B cell (primary cell): ENCODE data around the gene FBXO34. TPM values are rescaled to one million over a fixed set of nuclear protein-coding genes. Genes with fewer than 3 reads are reported as not detected.

ENCODE experiments used
- ATAC-seq: fragments of 200-7000 bp; cut with Tn5 transposase; one replicate; pipeline ENCODE4 v1.10.0; 2021; ENCODE audit warnings: low read depth, mild to moderate bottlenecking, moderate number of reproducible peaks, moderate library complexity
- CTCF ChIA-PET: fragments of 350-600 bp; sonication (Branson Sonifier 250); formaldehyde crosslinking; loops from one replicate; lab custom pipeline; 2021; ENCODE audit warnings: antibody characterized with exemption, inconsistent platforms; lab: Charles Lee
- POLR2A ChIA-PET: fragments of 350-600 bp; sonication (Branson Sonifier 250); formaldehyde crosslinking; loops from one replicate; lab custom pipeline; 2021; ENCODE audit warnings: antibody characterized with exemption; lab: Charles Lee
- DNase-seq: peaks from one replicate; pipeline ENCODE4 v3.0.0; 2013
- H2AFZ ChIP-seq: 2 replicates; pipeline ENCODE4 v1.6.1; 2012; ENCODE audit warnings: mild to moderate bottlenecking, low read depth, low read length; ENCODE audit not compliant: insufficient read depth, poor library complexity, severe bottlenecking
- H3K27ac ChIP-seq, 2 donors: 1 replicate in 1 of 2; 2 replicates in 1 of 2; pipeline ENCODE4 v1.5.1; 2012 to 2013; ENCODE audit warnings: low read length in 2 of 2, mild to moderate bottlenecking in 2 of 2, moderate library complexity in 1 of 2
- H3K27me3 ChIP-seq, 4 experiments: fragments of 200-600 bp in 1 of 4; sonication (generic) in 1 of 4; replicated peaks in 1 of 4; 1 replicate in 2 of 4; 2 replicates in 2 of 4; pipeline versions ENCODE4 v1.6.1 to v1.7.0; 2013 to 2016; ENCODE audit warnings: low read length in 3 of 4, mild to moderate bottlenecking in 2 of 4, mixed read lengths in 1 of 4, moderate library complexity in 1 of 4; ENCODE audit not compliant: insufficient read depth in 4 of 4, control insufficient read depth in 3 of 4; ENCODE audit errors: control extremely low read depth in 1 of 4
- H3K36me3 ChIP-seq, 2 experiments: replicated peaks in 1 of 2; 1 replicate in 1 of 2; 2 replicates in 1 of 2; pipeline versions ENCODE4 v1.6.1 to v1.7.1; 2013; ENCODE audit warnings: low read length in 1 of 2; ENCODE audit not compliant: insufficient read depth in 2 of 2, control insufficient read depth in 1 of 2; ENCODE audit errors: control extremely low read depth in 1 of 2, extremely low read depth in 1 of 2
- H3K4me1 ChIP-seq, 2 donors: fragments of 200-600 bp in 1 of 2; sonication (generic) in 1 of 2; 1 replicate in 1 of 2; 2 replicates in 1 of 2; pipeline versions ENCODE4 v1.5.1 to v1.6.1; 2013 to 2017; ENCODE audit warnings: low read length in 2 of 2; ENCODE audit not compliant: control insufficient read depth in 2 of 2, insufficient read depth in 2 of 2
- H3K4me2 ChIP-seq: replicated peaks from 2 replicates; pipeline ENCODE3; 2012; ENCODE audit warnings: mild to moderate bottlenecking, low read depth, low read length; ENCODE audit not compliant: poor library complexity, severe bottlenecking
- H3K4me3 ChIP-seq, 5 experiments: fragments of 200-600 bp in 1 of 5; sonication (generic) in 1 of 5; 1 replicate in 3 of 5; 2 replicates in 2 of 5; pipeline versions ENCODE4 v1.5.1 to v1.7.0; 2011 to 2016; ENCODE audit warnings: low read length in 4 of 5, mild to moderate bottlenecking in 4 of 5, low read depth in 2 of 5, control low read depth in 1 of 5, moderate library complexity in 1 of 5; ENCODE audit not compliant: insufficient read depth in 1 of 5; ENCODE audit errors: control extremely low read depth in 1 of 5, extremely low read depth in 1 of 5
- H3K79me2 ChIP-seq: fragments of 200-600 bp; sonication (generic); one replicate; pipeline ENCODE4 v1.6.0; 2016; ENCODE audit warnings: low read length; ENCODE audit not compliant: control insufficient read depth, insufficient read depth
- H3K9ac ChIP-seq: fragments of 200-600 bp; sonication (generic); 2 replicates; pipeline ENCODE4 v1.6.1; 2017; ENCODE audit warnings: mild to moderate bottlenecking, low read length, moderate library complexity
- H3K9me3 ChIP-seq, 3 donors: one replicate each; pipeline versions ENCODE4 v1.6.1 to v1.7.1; 2013; ENCODE audit warnings: low read length in 2 of 3; ENCODE audit not compliant: control insufficient read depth in 2 of 3, insufficient read depth in 1 of 3; ENCODE audit errors: control extremely low read depth in 1 of 3
- H4K20me1 ChIP-seq: 2 replicates; pipeline ENCODE4 v1.6.0; 2012; ENCODE audit warnings: mild to moderate bottlenecking, low read length; ENCODE audit not compliant: insufficient read depth, control insufficient read depth, poor library complexity, severe bottlenecking
- H3K27ac Mint-ChIP-seq: one replicate; pipeline ENCODE4 v1.8.0; 2021; ENCODE audit warnings: mixed read lengths
- H3K27me3 Mint-ChIP-seq: one replicate; pipeline ENCODE4 v1.8.0; 2021; ENCODE audit warnings: mixed read lengths
- H3K4me1 Mint-ChIP-seq: one replicate; pipeline ENCODE4 v1.8.0; 2021; ENCODE audit warnings: mixed read lengths
- H3K4me3 Mint-ChIP-seq: one replicate; pipeline ENCODE4 v1.8.0; 2021; ENCODE audit warnings: mixed read lengths
- H3K9me3 Mint-ChIP-seq: one replicate; pipeline ENCODE4 v1.8.0; 2022; ENCODE audit warnings: mixed read lengths; ENCODE audit not compliant: insufficient read depth
- CTCF ChIP-seq: fragments of 200-600 bp; IDR thresholded peaks from one replicate; pipeline ENCODE4 v1.8.0; 2022; ENCODE audit warnings: antibody characterized with exemption, mild to moderate bottlenecking
- EZH2 ChIP-seq: IDR thresholded peaks from 2 replicates; pipeline ENCODE4 v1.6.1; 2012; ENCODE audit warnings: borderline replicate concordance, low read depth, mild to moderate bottlenecking, moderate library complexity, low read length; ENCODE audit not compliant: insufficient read depth, poor library complexity, severe bottlenecking
- WGBS: methylation state at CpG from one replicate; pipeline ENCODE4 v1.1.5; 2013; ENCODE audit warnings: missing lambda C conversion rate; ENCODE audit not compliant: insufficient coverage; 5-methylcytosine and 5-hydroxymethylcytosine counted together
- intact Hi-C: fragments of 100-400 bp; cut with micrococcal nuclease; formaldehyde crosslinking; loops from one replicate; pipeline ENCODE4 v1.10.0; 2022
- polyA plus RNA-seq: library from polyadenylated mRNA; depleted of rRNA; stranded (reverse); fragments of >200 nt; gene quantifications from 2 replicates; pipeline ENCODE4 v1.2.3, GENCODE V29; 2012
- total RNA-seq, 2 donors: library from RNA; stranded (reverse); fragments of 120-200 nt in 1 of 2; gene quantifications; 1 replicate in 1 of 2; 2 replicates in 1 of 2; pipeline versions ENCODE4 v1.2.3 to v1.2.4, GENCODE V29; 2013 to 2022

The FBXO34 gene
- total and polyA plus RNA-seq, 2 donors (not counting 1 experiment from before 2014, with no cell fraction given): 8.1 to 27.5 TPM

- POLR2A ChIA-PET: no interaction called here
- H3K36me3 ChIP-seq: peaks cover 7 to 13% of the 10 kb centered on the region in 2 experiments
- intact Hi-C loops: no loop called here
- no peak overlapping the region for H3K27ac ChIP-seq
- H3K9me3 Mint-ChIP-seq: peaks cover 7% of the 10 kb centered on the region
- H3K27me3 ChIP-seq: no peaks in the 10 kb centered on the region
- DNase-seq (no peak), ATAC-seq (no peak)
- TF ChIP-seq CTCF: no peak
- TF ChIP-seq EZH2: no peak
- H4K20me1 ChIP-seq: no peaks in the 10 kb centered on the region
- no peak overlapping the region for H2AFZ ChIP-seq
- H3K9ac ChIP-seq: no peak overlapping the region
- CTCF ChIA-PET: no interaction called here
- peaks cover 6% of the 10 kb centered on the region for H3K4me1 Mint-ChIP-seq
- no peaks in the 10 kb centered on the region for H3K4me1 ChIP-seq
- H3K4me2 ChIP-seq: no peak overlapping the region
- H3K4me3 ChIP-seq: no peak overlapping the region
- H3K9me3 ChIP-seq: peaks cover 3 to 25% (median 21%) of the 10 kb centered on the region in 3 donors
- H3K79me2 ChIP-seq: peaks cover 22% of the 10 kb centered on the region
- no CpG with 5 or more reads among the region's 5 CpGs for WGBS
- H3K27me3 Mint-ChIP-seq: no peaks in the 10 kb centered on the region
- H3K27ac Mint-ChIP-seq: no peak overlapping the region
- H3K4me3 Mint-ChIP-seq: no peak overlapping the region
Measured at GRCh38 chr14:55313480-55313879, 42.3 kb downstream of the FBXO34 start.

- no peak overlapping the region for H3K27ac Mint-ChIP-seq
- H3K4me1 Mint-ChIP-seq: peaks cover 8% of the 10 kb centered on the region
- Histone ChIP-seq H3K27ac (no peak overlapping the region), H3K9me3 (peaks cover 3 to 25% (median 21%) of the 10 kb centered on the region in 3 donors), H3K79me2 (peaks cover 25% of the 10 kb centered on the region), H3K4me2 (no peak overlapping the region), H4K20me1 (no peaks in the 10 kb centered on the region), H3K4me1 (no peaks in the 10 kb centered on the region), H3K27me3 (no peaks in the 10 kb centered on the region), H3K36me3 (peaks cover 9 to 13% of the 10 kb centered on the region in 2 experiments), H3K9ac (no peak overlapping the region), H3K4me3 (no peak overlapping the region), H2AFZ (no peak overlapping the region)
- no peak for ATAC-seq
- intact Hi-C loops: no loop called here
- peaks cover 7% of the 10 kb centered on the region for H3K9me3 Mint-ChIP-seq
- POLR2A ChIA-PET: no interaction called here
- DNase-seq: no peak
- no peak overlapping the region for H3K4me3 Mint-ChIP-seq
- no peaks in the 10 kb centered on the region for H3K27me3 Mint-ChIP-seq
- CTCF ChIA-PET: interaction anchor here (1.0 kb wide), 1 partner anchor 33 kb away, joined by 3 read pairs; no protein-coding TSS in a partner anchor
- TF ChIP-seq EZH2: no peak
- TF ChIP-seq CTCF: no peak
Measured at GRCh38 chr14:55314449-55314848, 43.2 kb downstream of the FBXO34 start.
